ENCODE data around the gene TBC1D22A. TPM values are rescaled to one million over a fixed set of nuclear protein-coding genes. Genes with fewer than 3 reads are reported as not detected.
A peak's percentile ranks its signal among the peaks of the same experiment; 100 is the strongest.

TBC1D22A gene
- total and polyA plus RNA-seq, 9 of the 15 experiments (the other 6 are each of a cell fraction or from before 2014, with no cell fraction given) = 0.20 to 11.5 (median 5.2) TPM

DNA sequence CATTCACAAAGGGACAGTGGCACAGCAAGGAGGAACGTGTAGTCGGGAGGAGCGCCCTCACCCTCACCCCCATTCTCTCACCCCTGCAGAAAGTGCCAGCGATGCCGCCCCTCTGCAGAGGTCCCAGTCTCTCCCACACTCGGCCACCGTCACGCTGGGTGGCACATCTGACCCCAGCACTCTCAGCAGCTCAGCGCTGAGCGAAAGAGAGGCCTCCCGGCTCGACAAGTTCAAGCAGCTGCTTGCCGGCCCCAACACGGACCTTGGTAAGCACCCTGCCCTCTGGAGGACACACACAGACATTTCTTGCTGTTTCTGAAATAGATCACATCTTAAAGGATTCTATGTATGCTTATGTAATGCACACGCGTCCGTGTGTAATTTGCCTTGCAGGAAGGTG, 34.9 kb downstream of the TBC1D22A start (continued):
- TF ChIP-seq, protein P1, sequence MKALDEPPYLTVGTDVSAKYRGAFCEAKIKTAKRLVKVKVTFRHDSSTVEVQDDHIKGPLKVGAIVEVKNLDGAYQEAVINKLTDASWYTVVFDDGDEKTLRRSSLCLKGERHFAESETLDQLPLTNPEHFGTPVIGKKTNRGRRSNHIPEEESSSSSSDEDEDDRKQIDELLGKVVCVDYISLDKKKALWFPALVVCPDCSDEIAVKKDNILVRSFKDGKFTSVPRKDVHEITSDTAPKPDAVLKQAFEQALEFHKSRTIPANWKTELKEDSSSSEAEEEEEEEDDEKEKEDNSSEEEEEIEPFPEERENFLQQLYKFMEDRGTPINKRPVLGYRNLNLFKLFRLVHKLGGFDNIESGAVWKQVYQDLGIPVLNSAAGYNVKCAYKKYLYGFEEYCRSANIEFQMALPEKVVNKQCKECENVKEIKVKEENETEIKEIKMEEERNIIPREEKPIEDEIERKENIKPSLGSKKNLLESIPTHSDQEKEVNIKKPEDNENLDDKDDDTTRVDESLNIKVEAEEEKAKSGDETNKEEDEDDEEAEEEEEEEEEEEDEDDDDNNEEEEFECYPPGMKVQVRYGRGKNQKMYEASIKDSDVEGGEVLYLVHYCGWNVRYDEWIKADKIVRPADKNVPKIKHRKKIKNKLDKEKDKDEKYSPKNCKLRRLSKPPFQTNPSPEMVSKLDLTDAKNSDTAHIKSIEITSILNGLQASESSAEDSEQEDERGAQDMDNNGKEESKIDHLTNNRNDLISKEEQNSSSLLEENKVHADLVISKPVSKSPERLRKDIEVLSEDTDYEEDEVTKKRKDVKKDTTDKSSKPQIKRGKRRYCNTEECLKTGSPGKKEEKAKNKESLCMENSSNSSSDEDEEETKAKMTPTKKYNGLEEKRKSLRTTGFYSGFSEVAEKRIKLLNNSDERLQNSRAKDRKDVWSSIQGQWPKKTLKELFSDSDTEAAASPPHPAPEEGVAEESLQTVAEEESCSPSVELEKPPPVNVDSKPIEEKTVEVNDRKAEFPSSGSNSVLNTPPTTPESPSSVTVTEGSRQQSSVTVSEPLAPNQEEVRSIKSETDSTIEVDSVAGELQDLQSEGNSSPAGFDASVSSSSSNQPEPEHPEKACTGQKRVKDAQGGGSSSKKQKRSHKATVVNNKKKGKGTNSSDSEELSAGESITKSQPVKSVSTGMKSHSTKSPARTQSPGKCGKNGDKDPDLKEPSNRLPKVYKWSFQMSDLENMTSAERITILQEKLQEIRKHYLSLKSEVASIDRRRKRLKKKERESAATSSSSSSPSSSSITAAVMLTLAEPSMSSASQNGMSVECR (CRISPR knock-in tag; IDR thresholded peaks at IDR 0.05) = no peak
- TF ChIP-seq HOXB6 (CRISPR knock-in tag; IDR thresholded peaks at IDR 0.05; ENCODE audit: borderline replicate concordance) = no peak
- TF ChIP-seq ESRRA (IDR thresholded peaks at IDR 0.05; ENCODE audit: borderline replicate concordance, low read depth) = no peak
- TF ChIP-seq, protein P2, sequence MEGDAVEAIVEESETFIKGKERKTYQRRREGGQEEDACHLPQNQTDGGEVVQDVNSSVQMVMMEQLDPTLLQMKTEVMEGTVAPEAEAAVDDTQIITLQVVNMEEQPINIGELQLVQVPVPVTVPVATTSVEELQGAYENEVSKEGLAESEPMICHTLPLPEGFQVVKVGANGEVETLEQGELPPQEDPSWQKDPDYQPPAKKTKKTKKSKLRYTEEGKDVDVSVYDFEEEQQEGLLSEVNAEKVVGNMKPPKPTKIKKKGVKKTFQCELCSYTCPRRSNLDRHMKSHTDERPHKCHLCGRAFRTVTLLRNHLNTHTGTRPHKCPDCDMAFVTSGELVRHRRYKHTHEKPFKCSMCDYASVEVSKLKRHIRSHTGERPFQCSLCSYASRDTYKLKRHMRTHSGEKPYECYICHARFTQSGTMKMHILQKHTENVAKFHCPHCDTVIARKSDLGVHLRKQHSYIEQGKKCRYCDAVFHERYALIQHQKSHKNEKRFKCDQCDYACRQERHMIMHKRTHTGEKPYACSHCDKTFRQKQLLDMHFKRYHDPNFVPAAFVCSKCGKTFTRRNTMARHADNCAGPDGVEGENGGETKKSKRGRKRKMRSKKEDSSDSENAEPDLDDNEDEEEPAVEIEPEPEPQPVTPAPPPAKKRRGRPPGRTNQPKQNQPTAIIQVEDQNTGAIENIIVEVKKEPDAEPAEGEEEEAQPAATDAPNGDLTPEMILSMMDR (IDR thresholded peaks at IDR 0.05 in 2 of 3, conservative IDR thresholded peaks at IDR 0.05 in 1 of 3; ENCODE audit: insufficient read depth in 2 of 3, low read depth in 1 of 3, low read length in 3 of 3) = peak; percentile 30 to 31 (median 30); a peak in 4 of 6 replicates
- TF ChIP-seq GABPB1 (CRISPR knock-in tag; IDR thresholded peaks at IDR 0.05) = no peak

Data from K562 (cell line).